Fibroblast of the aortic adventitia (primary cell): ENCODE data around the gene CSGALNACT2. TPM values are rescaled to one million over a fixed set of nuclear protein-coding genes. Genes with fewer than 3 reads are reported as not detected.

Source experiments
- DNase-seq: peaks from one replicate; pipeline ENCODE4 v3.0.0-alpha.2; 2010; ENCODE audit warnings: low read depth
- H3K4me3 ChIP-seq: 2 replicates; pipeline ENCODE4 v1.5.1; 2011; ENCODE audit warnings: low read depth, mild to moderate bottlenecking, control low read depth, low read length, moderate library complexity
- total RNA-seq: library from RNA; depleted of rRNA; stranded (reverse); fragments of >200 nt; gene quantifications from 2 replicates; pipeline ENCODE4 v1.2.3, GENCODE V29; 2012; ENCODE audit warnings: low replicate concordance
- TF ChIP-seq, protein P1 (sequence below): IDR thresholded peaks from 2 replicates; pipeline ENCODE4 v1.5.1; 2011; ENCODE audit warnings: mild to moderate bottlenecking, low read length, control low read depth, inconsistent platforms; ENCODE audit not compliant: insufficient read depth

The CSGALNACT2 gene
- total RNA-seq, 1 donor: 35.7 TPM

DNA sequence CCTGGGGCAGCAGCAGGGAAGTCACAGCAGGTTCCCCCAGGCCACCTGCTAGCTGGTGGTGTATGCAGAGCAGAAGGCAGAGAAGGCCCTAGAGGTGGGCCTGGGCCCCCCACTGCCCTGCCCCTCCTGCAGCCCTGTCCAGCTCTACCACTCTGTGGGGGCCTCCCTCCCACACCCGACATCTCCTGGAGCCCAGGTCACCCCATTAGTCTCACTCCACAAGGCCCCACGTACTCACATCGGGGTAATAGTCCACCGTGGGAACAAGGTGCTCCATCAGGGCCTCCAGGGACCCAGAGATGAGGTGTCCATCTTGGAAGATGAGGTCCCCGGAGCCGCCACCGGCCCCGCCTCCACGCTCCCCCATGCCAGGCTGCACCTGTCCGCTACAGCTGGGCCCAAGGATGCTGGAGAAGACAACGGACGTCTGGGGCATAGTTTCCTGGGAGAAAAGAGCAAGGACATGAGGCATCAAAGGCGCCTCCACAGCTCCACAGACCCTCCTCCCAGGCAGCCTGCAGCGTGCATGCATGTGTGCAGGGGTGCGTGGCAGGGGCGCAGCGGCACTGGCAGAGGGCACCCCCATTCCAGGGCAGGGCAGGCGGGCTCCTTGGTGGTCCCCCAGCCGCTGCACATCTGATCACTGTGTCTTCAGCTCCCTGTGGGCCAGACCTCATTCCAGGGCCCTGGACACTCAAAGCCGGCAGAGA lies 67.6 kb downstream of the CSGALNACT2 start:
- TF ChIP-seq, protein P1, sequence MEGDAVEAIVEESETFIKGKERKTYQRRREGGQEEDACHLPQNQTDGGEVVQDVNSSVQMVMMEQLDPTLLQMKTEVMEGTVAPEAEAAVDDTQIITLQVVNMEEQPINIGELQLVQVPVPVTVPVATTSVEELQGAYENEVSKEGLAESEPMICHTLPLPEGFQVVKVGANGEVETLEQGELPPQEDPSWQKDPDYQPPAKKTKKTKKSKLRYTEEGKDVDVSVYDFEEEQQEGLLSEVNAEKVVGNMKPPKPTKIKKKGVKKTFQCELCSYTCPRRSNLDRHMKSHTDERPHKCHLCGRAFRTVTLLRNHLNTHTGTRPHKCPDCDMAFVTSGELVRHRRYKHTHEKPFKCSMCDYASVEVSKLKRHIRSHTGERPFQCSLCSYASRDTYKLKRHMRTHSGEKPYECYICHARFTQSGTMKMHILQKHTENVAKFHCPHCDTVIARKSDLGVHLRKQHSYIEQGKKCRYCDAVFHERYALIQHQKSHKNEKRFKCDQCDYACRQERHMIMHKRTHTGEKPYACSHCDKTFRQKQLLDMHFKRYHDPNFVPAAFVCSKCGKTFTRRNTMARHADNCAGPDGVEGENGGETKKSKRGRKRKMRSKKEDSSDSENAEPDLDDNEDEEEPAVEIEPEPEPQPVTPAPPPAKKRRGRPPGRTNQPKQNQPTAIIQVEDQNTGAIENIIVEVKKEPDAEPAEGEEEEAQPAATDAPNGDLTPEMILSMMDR: no peak
- no peak overlapping the region for H3K4me3 ChIP-seq
- no peak for DNase-seq

DNA sequence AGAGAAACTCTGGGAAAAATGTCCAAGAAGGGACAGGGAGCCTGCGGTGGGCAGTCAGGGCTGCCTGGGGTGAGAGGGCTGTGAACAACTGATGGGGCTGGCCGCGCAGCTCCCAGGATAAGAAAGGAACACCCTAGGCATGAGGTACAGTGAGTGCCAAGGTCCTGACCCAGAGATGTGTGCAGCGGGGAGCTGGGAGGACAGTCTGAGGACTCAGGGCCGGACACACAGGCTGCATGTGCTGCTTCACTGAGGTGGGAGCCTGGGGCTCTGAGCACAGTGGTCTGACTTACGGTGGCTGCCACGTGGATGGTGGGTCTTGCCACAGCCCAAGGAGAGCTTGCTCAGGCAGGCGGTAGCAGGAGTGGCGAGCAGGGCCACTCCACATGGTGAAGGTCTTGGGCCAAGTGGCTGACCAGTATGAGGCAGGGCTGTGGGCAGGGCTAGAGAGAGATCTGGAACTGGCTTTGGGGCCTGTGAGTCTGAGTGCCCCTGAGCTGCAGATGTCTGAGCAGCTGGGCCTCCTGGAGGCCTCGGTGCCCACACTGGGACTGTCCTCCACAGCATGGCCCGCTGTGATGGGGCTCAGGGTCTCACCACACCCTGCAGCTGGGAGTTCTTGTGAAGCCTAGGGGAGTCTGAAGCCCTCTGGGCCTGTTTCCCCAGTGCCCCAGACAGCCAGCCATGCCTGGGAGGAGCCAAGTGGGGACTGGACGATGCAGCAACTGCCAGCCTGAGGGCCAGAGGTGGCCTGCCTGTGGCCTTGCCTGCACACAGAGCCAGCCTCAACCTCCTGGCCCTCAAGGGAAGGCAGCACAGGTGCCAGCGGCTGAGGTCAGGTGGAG lies 68.4 kb downstream of the CSGALNACT2 start:
- no peak for DNase-seq
- no peak overlapping the region for H3K4me3 ChIP-seq
- TF ChIP-seq, protein P1: no peak

DNA sequence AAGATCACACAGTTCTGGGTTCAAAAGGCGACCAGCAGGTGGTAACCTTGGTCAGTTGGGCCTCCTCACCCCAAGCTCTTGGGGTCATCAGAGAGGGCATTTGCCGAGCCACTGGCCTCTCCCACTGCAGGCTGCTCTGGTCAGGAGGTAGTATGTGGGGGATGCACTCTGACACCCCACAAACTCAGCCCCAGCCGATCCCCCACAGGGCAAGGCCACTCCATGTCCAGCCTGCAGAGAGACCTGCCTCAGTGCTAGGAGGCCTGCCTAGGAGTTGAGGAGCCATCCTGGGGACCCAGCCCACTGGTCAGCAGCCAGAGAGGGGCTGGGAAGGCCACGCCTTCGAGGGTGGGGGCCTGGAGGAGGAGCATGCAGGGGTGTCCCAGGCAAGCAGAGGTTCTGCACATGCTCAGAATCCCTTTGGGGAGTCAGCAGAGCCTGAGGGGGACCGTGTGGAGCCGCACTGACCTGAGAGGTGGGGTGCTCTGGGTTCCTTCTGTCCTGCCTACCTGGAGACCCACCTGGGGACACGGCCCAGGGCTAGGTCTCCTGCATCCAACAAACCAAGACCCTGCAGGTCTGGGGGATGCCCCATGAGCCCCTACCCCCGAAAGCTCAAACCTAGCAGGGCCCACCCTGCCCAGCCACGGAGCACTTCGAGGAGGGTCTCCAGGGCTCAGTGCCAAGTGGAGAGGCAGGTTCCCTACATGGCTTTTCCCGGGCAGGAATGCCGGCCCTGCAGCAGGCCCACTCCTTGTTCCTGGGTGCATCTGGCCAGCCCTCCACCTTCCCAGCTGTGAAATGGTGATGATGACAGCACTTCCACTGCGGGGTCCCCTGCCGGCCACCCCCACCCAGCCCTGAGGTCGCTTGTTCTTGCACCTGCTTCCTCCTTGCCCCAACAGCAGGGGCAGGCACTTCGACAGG lies 70.2 kb downstream of the CSGALNACT2 start:
- TF ChIP-seq, protein P1: no peak
- no peak for DNase-seq

DNA sequence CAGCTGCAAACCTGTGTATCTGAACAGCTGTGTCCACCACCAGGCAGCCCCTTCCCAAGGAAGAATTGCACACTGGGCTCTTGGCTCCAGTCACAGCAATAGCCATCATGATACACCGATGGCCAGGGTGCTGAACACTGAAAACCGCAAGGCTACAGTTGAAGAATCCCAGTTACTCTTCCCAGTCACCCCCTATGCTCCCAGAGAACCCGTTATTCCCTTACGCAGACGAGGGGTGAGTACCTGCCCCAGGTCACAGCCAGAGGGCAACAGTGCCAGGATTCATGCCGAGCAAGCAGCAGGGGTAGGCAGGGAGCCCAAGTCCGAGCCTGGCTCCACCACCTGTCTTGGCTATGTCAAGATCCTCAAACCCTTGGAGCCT lies 70.8 kb downstream of the CSGALNACT2 start:
- no peak overlapping the region for H3K4me3 ChIP-seq
- TF ChIP-seq, protein P1: no peak
- DNase-seq: no peak

More for the DNA sequence above, 70.2 kb downstream of the CSGALNACT2 start:
- H3K4me3 ChIP-seq: no peak overlapping the region

DNA sequence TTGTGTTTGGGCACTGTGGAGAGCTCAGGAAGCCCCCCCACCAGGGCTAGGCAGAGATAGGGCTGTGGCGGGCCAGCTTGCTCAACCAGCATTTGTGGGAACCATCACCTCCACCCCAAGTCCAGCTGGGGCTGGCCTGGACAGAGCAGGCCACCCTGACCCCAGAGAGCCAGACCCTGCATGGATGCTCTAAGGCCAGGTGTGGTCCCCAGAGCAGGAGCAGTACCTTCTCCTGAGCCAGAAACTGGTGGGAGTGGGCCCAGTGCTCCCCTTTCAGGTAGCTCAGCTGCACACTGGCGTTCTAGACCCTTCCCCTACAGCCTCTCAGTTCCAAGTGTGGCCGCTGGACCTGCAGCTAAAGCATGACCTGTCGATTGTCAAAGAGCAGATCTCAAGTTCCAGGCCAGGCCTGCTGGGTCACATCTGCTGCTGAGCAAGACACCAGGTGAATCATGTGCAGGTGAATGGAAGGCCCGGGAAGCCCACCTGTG lies 71.5 kb downstream of the CSGALNACT2 start:
- H3K4me3 ChIP-seq: no peak overlapping the region
- TF ChIP-seq, protein P1: no peak
- DNase-seq: no peak

DNA sequence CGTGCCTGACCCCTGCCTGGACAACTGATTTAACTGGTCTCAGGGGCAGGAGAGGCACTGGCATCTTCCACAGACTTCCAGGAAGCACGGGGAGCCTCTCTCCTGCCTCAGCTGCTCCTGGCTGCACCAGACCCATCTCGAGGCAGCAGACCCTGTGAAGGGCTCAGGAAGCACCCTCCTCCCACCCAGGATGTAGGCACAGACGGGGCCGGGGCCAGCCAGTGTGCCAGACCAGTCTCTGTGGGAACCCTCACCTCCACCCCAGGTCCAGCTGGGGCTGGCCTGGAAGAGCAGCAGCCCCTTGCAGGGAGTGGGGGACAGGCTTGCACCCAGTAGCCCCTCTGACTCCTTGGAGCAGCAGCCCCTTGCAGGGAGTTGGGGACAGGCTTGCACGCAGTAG lies 72.3 kb downstream of the CSGALNACT2 start:
- TF ChIP-seq, protein P1: no peak
- DNase-seq: no peak
- H3K4me3 ChIP-seq: no peak overlapping the region
